ENCODE results near the gene ZDHHC8.

ZDHHC8 gene, protein sequence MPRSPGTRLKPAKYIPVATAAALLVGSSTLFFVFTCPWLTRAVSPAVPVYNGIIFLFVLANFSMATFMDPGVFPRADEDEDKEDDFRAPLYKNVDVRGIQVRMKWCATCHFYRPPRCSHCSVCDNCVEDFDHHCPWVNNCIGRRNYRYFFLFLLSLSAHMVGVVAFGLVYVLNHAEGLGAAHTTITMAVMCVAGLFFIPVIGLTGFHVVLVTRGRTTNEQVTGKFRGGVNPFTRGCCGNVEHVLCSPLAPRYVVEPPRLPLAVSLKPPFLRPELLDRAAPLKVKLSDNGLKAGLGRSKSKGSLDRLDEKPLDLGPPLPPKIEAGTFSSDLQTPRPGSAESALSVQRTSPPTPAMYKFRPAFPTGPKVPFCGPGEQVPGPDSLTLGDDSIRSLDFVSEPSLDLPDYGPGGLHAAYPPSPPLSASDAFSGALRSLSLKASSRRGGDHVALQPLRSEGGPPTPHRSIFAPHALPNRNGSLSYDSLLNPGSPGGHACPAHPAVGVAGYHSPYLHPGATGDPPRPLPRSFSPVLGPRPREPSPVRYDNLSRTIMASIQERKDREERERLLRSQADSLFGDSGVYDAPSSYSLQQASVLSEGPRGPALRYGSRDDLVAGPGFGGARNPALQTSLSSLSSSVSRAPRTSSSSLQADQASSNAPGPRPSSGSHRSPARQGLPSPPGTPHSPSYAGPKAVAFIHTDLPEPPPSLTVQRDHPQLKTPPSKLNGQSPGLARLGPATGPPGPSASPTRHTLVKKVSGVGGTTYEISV

DNA sequence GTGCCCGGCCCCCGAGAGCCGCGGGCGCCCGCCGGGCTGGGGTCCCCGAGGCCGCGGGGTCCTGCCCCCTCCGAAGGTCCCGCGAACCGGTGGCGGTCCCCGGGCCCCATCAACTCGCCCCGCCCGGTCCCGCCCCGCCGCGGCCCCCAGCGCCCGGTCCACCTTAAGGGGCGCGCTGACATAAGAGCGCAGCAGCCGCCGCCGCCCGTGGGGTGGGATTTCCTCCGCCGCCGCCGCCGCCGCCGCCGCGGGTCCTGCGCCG, at the start of gene ZDHHC8:
Gene ZDHHC8, plus strand, starts transcription at position 208 of the 262 bp plus-strand sequence. CDS start 144 bp downstream, outside the sequence.
- no peak for DNase-seq (ENCODE audit: low read depth)

DNA sequence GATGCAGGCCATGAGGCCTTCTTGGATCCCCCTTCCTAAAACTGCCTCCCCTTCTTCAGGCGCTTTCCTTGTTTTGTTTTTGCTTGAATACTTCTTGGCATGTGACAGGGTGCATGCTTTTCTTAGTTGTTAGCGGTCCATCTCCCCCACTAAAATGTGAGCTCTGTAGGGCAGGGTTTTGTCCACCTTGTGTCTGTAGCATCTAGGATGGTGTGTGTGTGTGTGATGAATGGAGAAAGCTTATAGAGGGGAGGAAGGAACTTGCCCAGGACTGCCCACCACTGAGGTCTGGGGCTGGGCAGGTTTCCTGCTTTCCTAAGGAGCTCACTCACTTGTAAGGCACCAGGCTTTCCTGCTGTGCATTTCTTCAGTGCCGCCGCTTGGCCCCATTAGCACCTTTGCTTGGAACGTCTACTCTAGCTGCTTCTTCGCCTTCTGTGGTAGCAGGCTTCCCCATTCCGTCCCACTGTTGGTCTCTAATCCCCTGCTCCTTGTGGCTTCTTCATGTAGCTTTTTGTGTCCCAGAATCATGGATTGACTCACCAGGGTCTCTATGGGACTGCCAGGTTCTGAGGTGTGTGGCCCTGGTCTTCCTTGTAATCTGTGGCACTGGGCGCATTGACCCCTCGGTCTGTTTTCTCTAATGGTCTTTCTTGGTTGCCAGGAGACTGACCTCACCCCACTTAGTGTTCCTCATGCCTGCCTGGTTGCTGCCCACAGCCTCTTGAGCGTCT, 48.3 kb upstream of the ZDHHC8 start:
- no peak for DNase-seq (ENCODE audit: low read depth)

DNA sequence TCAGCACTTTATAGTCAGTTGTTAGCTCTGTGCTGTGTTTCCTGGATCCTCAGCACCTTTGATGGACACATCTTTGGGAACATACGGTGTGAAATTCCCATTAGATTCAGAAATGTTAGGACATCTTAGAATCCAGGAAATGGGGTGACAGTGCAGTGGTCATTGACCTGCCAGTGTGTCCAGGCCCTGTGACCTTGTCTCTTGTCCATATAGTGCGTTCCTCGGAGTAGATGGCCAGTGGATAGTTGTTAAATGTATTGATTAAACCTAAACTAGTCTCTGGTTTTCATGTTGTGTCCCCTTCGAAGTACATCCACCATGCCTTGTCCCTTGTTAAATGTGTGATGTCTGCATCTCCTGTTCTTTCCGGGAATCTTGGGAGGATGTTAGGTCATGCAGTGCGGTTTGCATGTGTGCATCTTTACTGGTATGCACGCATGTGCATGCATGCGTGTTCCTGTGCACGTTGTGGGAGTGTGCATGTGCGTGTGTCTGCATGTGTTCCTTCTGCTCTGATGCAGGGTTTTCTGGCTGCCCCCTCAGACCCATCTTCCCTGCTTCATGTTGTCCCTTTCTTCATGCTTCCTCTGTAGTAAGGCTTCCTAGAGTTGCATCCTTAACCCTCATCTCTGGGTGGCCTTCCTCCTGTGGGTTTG, 47.6 kb upstream of the ZDHHC8 start:
- DNase-seq (ENCODE audit: low read depth), result no peak

DNA sequence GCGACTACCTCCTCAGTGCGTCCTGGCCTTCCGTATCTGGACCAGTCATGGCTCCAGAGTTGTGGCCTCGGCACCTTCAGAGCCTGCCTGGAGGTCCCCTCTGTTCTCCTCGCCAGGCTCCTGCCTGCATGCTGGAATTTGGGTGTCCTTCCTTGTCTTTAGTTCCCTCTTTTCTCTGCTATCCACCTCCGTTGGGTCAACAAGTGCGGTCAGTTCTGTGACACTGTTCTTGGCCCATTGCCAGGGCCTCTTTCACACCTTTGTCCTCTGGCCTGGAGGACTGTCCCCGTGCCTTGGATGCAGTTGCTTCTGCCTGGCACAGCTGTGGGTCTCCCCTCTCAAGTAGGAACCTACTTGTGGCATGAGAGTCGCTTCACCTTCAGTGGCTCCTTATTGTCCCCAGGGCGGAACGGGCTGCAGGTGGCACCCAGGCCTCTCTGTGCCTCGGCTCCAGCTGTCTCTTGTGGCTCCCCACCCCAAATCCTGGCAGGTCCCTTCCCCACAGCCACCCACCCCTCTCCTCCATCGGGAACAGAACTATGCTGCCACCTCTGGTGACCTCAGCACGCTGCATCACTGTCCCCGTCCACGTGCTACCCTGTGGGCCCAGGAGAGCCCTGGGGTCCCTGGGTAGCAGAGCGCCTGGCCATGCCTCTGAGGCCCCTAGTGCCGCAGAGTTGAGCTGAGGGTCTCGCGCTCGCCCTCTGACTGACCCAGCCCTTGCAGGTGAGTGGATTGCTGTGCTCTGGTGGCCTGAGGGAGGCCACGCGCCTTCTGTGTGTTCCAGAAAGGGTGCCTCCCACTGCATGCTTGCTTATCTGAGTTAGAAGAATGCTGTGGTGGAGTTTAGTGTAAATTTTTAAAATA, 46.8 kb upstream of the ZDHHC8 start:
- DNase-seq (ENCODE audit: low read depth), result no peak

DNA sequence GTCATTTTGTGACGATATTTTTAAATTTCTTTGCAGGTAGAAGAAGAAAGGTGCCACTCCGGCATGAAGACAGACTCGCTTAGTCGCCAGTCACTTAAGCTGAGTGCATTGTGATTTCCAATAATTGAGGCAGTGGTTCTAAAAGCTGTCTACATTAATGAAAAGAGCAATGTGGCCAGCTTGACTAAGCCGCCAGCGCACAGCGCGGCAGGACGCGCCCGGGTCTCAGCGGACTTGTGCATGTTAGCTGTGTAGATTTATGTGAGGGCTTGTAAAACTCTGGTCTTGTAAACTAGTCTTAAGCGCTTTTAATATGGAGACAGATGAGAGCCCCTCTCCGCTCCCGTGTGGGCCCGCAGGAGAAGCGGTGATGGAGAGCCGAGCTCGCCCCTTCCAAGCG, 46.0 kb upstream of the ZDHHC8 start:
- DNase-seq (ENCODE audit: low read depth), result no peak

DNA sequence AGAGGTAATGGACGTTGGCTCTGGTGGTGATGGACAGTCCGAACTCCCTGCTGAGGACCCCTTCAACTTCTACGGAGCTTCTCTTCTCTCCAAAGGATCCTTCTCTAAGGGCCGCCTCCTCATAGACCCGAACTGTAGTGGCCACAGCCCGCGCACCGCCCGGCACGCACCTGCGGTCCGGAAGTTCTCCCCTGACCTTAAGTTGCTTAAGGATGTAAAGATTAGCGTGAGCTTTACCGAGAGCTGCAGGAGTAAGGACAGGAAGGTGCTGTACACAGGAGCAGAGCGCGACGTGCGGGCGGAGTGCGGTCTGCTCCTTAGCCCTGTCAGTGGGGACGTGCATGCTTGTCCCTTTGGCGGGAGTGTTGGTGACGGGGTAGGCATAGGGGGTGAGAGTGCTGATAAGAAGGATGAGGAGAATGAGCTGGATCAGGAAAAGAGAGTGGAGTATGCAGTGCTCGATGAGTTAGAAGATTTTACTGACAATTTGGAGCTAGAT, 45.5 kb upstream of the ZDHHC8 start:
- no peak for DNase-seq (ENCODE audit: low read depth)

DNA sequence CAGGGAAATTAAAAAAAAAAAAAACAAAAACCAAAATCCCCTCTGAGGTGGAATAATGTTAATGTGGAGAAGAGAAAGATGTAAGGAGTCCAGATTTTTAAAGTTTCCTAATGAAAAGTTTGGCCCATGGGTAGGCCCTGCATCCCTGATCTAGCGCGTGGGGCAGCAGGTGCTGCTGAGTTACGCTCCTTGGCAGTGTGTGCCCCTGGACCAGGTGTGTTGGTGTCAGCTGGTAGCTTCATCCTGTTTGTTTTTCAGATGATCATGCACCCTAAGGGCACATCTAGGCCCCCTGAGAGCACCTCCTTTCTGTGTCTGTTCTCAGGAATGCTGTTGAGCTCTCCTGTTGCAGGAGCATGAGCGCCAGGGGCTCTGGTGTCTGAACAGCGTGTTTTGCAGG, 44.8 kb upstream of the ZDHHC8 start:
- DNase-seq (ENCODE audit: low read depth), result no peak

DNA sequence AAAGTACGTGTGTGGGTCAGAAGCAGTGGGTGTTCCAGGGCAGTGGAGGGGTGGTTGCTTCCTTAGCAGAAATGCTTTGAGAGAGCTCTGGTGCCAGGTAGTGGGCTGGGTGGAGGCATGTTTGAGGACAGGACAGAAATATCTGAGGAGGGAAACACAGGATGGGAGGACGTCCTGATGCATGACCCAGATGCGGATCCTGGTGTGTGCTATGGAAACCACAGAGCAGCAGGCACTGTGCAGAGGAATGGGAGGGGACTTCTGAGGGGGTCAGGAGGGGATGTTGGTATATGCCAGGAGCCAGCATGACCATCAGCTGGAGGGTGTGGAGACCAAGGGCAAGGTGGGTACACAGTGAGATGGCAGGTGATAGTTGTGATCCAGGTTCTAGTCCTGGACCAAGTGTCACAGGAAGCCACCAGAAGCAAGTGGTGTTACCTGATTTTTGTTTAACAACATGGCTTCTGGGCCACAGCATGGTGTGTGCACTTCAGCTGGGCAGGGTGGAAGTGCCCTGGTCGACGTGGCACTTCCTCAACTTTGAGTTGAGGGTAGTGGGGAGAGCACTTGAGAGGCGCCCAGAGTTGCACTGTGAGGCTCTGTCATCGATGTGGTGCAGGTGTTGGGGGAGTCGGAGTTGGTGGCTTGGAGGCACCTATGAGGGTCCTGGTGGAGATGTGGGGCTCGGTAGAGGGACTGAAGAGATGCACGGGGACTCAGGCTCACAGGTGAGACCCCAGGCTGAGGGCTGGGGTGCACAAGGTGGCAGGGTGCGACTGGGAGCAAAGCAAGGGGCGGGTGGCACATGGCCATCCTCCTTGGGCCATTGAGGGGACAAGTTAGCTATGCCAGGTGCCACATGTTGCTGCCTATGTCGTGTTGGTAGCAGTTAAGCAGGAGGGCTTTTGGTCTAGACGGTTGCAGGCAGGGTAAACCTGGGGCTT, 44.0 kb upstream of the ZDHHC8 start:
- no peak for DNase-seq (ENCODE audit: low read depth)

DNA sequence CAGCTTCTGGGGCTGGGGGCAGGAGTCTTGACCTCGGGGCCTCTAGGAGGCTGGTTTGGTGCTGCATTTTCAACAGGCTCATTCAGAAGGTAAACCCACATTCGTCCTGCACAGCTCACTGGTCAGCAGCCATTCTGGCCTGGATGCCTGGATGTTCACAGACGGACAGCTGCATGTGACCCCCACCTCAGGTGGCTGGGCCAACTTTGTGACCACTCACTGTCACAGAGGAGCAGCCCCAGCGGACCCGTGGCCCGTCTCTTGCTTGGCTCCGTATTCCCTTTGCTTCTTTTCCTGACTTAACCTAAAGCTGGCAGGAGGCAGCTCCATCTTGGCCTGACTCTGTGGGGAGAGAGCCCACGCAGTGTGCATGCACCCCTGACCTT, 43.3 kb upstream of the ZDHHC8 start:
- no peak for DNase-seq (ENCODE audit: low read depth)

DNA sequence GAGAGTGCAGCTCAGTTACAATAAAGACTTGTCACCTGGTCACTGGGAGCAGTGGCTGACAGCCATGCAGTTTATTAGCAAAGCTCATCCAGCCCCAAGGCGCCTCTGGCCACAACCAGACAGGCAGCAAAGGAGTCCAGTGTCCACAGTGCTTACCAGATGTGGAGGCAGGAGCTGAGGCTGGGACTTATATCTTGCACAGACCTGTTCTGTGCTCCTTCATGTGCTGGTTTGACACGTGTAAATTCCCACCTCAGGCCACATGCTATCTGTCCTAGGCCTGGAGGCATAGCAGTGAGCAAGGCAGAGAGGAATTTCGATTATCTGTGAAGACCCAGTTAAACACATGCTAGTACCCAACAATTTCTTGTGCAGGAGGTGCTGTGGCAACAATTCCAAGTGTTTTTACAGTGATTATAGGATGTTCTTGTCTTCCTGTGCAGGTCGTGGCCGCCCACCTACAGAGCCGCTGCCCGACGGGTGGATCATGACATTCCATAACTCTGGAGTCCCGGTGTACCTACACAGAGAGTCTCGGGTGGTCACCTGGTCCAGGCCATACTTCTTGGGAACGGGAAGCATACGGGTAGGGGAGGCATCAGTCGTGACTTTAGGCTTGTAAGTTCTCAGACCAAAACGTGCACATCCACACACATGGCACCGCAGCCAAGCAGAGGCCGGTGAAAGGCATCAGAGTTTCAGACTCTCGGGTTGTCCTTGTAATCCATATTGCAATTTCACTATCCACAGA, 42.2 kb upstream of the ZDHHC8 start:
- no peak for DNase-seq (ENCODE audit: low read depth)

DNA sequence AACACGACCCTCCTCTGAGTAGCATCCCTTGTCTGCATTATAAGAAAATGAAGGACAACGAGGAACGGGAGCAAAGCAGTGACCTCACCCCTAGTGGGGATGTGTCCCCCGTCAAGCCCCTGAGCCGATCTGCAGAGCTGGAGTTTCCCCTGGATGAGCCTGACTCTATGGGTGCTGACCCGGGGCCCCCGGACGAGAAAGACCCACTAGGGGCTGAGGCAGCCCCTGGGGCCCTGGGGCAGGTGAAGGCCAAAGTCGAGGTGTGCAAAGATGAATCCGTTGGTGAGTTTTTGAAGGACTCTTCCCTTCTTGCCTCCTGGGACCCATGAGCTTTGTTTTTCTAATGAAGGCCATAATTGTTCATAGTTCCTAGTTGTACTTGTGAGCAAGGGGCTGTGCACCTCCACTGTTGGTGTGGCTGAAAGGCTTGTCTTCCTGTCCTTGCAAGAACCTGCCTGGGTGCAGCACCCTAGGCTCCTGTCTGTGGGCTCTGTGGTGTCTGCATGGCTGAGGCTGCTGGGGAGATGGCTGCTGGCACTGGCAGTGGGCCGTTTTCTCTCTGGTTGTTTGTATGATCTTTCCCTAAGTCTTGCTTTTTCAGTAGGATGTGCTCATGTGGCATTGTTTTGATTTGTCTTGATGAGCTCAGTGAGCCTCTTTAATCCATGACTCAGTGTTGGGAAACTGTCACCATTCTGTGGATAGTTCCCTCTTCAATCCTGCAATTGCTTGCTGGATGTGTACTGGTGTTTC, 41.5 kb upstream of the ZDHHC8 start:
- DNase-seq (ENCODE audit: low read depth), result peak; percentile 22

DNA sequence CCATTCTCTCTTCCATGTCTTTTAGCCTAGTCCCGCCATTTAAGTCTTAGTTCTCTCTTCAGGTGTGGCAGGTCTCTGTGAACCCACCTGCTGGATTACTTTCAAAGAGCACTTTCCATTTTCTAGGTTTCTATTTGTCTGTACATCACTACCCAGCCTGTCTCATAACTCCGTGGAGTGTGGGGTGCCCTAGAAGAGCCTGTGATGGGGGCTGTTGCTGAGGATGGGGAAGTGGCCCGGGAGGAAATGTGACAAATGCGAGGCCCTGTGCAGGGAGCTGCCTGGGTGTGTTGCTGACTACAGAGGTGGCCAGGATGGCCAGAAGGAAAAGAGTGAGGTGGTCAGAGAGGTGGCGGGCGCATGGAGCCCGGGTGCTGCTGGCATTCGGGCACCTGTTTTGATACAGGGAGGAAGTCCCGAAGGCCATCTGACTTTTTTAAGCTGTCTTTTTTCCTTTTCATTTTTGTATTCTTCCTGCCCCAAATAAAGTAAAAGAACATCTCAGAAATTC, 40.8 kb upstream of the ZDHHC8 start:
- no peak for DNase-seq (ENCODE audit: low read depth)

DNA sequence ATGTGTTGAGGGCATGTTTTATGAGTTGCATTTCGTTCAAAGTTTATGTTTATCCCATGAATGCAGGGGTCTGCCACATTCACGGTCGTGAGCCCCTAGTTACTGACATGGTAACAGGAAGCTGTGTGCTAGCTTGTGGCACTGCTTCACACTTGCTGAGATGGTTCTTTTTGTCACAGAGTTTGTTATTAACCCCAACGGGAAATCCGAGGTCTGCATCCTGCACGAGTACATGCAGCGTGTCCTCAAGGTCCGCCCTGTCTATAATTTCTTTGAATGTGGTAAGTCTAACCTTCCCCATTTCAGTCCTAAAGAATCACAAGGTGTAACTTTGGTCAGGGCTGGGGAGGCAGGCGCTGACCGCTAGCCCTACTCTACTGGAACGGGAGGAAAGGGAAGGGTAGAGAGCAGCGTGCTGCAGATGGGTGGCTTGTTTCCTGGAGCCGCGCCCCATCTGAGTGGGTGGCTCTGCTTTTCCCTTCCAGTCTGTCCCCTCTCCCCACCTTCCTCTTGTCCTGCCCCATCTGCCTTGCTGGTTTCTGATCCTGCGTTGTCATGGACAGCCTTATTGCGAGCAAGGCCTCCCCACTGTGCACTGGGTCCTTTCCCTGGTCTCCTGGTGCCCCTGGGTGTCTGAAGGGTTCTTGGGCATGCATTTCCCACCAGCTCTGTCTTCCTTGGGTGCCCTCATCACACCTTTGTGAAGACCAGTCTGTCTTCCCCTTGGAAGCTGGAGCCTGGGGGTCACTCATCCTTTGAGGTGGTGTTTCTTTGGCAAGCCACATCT, 39.7 kb upstream of the ZDHHC8 start:
- no peak for DNase-seq (ENCODE audit: low read depth)

DNA sequence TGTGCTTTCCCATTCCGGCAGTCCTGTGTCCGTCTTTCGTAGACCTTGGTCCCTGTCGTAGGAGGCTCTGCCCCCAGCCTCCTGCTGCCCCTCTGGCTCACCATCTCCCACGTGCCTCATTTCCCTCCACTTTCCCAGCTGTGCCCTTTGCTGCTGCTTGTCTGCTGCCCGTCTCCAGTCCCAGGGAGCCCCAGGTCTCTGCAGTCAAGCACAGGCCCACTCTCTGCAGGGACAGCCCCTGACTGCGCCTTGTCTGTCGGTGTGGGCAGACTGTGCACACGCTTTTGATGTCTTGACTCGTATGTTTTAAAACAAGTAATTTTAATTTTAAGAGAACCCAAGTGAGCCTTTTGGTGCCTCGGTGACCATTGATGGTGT, 39.1 kb upstream of the ZDHHC8 start:
- no peak for DNase-seq (ENCODE audit: low read depth)

DNA sequence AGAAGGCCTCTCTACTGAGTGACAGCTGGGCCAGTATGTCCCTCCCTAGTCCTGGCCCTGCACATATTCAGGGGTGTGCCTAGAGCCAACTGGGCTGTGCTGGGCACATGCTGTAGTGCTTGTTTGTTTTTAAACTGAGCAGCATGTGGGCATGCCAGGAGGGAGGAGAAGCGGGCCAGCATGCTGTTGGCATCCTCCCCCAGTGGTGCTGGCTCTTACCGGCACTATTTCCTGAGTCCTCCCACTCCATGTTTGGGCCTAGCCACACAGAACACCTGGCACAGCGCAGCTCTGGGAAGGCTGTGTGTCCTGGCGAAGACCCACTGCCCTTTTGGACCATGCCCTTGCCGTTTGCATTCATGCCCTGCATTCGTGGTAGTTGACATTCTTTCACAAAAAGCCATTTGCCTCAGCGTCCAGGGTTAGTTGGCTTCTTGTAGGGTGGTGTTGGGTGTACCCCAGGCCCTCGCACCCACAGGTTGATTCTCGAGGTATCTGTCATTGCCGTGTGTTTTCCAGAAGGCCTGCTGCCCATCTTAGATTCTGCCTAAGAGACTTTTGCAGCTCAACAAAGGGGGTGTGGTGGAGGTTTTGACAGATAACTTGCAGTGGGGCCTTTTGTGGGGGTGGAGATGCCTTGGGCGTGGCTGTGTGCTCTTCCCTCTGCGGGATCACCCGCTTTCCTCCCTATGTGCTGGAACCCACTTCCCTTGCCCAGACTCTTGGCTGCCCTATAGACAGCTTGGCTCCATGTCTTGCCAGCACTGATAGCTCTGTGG, 38.0 kb upstream of the ZDHHC8 start:
- no peak for DNase-seq (ENCODE audit: low read depth)

DNA sequence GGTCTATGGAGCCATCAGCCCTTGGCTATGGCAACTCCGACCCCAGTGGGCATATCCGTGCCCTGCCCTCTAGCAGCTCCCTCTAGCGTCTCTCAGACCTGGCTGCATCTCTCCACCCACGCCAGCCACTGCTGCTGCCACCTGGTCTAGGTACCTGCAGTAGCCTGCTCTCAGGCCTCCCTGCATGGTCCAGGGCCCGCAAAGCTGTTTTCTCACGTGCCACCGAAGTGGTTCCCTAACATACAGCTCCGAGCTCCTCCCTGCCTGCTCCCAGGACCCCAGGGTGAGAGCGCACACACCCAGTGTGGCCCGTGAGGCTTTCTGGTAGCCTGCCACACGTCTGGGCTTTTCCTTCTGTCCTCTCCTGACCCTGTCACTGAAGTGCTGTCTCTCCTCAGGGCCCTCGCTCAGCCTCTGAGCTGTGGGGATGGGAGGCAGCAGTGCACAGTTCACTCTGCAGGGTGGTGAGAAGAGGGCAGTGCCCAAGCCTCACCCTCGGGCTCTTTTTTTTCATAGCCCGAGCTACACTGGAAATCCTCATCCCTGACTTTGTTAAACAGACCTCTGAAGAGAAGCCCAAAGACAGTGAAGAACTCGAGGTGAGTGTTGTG, 37.3 kb upstream of the ZDHHC8 start:
- DNase-seq (ENCODE audit: low read depth), result no peak

DNA sequence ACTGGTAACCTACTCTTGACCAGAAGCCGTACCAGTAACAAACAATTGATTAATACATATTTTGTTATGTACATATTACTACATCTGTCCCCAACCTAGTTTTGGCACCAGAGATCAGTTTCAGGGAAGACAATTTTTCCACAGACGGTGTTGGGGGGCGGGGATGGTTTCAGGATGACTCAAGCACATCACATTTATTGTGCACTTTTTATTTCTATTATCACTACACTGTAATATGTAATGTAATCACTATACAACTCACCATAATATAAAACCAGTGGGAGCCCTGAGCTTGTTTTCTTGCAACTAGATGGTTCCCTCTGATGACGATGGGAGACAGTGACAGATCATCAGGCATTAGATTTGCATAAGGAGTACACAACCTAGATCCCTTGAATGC, 36.1 kb upstream of the ZDHHC8 start:
- DNase-seq (ENCODE audit: low read depth), result no peak

Measured in GM04504 (cell line).